GM21717 (cell line): ENCODE results near the gene RAB6C.
"Not testable (repeated sequence)": the region's sequence is repeated elsewhere in the genome, so short reads cannot be mapped to it uniquely, and the experiment has no call there.

Experiments used
- ATAC-seq: cut with Tn5 transposase; IDR thresholded peaks from one replicate; pipeline ENCODE4 v1.9.1; 2021; ENCODE audit warnings: mild to moderate bottlenecking, moderate library complexity; ENCODE audit not compliant: unreplicated experiment

The RAB6C gene

GRCh38 chr2:129979629-129980155 lies at the start of gene RAB6C:
Gene RAB6C (plus strand): TSS chr2:129979666. CDS start chr2:129980116, 450 bp downstream.
- not testable (repeated sequence) for ATAC-seq

- ATAC-seq = no peak
Measured at GRCh38 chr2:129930451-129930850, 49.0 kb upstream of the RAB6C start.

- ATAC-seq = not testable (repeated sequence)
Measured at GRCh38 chr2:129933387-129933786, 46.1 kb upstream of the RAB6C start.

- no peak for ATAC-seq
Measured at GRCh38 chr2:129934044-129934822, 45.2 kb upstream of the RAB6C start.

DNA sequence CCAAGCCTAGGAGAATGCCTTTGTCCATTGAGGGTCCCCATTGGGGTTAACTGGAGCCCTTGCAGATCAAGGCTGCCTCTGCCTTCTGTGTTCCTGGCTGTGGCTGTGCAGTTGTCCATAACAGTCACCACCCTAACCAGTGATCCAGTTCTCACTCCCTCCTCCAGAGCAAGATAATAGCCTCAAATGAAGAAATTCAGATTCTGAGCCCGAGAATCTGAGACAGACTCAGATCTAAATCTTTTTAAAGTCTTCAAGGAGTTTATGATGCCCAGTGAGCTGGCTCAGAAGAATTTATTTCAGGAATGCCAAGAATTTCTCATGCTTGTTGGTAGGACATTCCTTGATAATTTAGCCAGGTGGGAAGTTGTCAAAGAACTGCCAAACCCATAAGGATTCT lies 44.3 kb upstream of the RAB6C start:
- ATAC-seq = no peak

- peak; percentile 49 for ATAC-seq
Measured at GRCh38 chr2:129936334-129936934, 43.0 kb upstream of the RAB6C start.

- not testable (repeated sequence) for ATAC-seq
Measured at GRCh38 chr2:129938850-129939471, 40.5 kb upstream of the RAB6C start.

DNA sequence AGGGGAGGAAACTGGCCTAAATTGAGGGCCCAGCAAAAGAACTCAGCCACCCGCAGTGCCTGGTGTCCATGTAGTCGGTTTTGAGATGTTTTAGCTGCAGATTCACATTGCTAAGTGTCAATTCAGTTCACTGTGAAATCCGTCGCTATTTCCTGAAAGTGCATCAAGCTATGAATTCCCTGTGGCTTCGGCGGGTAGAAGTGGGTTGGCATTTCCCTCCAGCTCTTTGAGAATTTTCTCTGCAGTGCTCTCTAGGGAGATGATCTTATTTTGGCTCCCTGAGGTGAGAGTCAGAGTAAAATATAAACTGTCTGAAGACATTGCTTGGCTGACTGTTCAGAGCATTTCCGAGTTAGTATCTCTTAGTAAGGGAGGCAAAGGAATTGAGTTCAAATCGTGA lies 36.0 kb upstream of the RAB6C start:
- ATAC-seq = not testable (repeated sequence)

- ATAC-seq = no peak
Measured at GRCh38 chr2:129945557-129945956, 33.9 kb upstream of the RAB6C start.

- ATAC-seq = not testable (repeated sequence)
Measured at GRCh38 chr2:129947712-129948111, 31.8 kb upstream of the RAB6C start.

- not testable (repeated sequence) for ATAC-seq
Measured at GRCh38 chr2:129956171-129956570, 23.3 kb upstream of the RAB6C start.

GRCh38 chr2:129957891-129958290 lies 21.6 kb upstream of the RAB6C start:
- ATAC-seq = no peak

DNA sequence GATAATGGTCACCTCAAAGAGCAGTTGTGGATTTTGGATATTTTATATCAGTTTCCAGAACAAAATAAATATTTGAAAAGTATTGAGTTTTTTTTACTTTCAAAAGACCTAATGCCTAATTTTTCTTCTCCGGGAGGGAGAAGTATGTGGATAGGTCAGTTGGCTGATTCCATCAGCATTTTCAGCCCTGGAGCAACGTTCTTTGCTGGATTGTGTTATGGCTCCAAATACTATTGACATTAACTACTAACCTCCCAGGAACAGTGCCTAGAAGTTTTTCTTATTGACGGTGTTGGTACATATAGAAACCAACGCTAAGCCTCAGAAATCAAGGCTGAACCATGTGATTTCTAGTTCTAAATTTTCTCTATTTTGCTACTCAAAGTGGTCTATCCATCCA lies 20.7 kb upstream of the RAB6C start:
- not testable (repeated sequence) for ATAC-seq

GRCh38 chr2:129968605-129969004 lies 10.9 kb upstream of the RAB6C start:
- not testable (repeated sequence) for ATAC-seq

DNA sequence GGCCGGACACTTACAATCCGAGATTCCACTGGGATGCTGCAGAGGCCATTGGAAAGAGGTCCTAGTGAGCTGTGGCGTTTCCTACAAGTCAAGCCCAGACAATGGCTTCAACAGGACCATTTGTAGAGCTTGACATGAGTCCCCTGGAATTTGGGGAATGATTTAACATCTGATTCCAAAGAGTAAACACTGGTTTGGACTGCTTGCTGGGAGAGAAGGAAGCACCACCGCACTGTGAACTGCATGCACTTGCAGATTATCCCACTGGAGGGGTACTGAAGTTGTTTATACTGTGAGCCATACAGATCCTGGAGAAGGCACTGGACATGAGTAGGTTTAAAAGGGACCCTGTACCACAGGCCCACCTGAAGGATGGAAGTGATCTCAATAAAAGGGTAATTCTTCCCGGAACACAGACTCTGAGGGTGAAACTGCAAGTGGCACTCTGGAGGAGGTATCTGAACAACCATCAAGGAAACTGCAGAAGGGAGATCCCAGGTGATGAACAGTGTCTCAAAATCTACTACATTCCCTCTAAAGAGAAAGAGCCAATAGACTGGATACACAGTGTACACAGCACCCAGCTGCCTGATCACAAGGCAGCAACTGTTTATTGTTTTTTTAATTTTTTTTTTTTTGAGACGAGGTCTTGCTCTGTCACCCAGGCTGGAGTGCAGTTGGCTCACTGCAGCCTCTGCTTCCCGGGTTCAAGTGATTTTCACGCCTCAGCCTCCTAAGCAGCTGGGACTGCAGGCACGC lies 4.3 kb upstream of the RAB6C start:
- no peak for ATAC-seq

- ATAC-seq = not testable (repeated sequence)
Measured at GRCh38 chr2:129976969-129977368, 2.5 kb upstream of the RAB6C start.

DNA sequence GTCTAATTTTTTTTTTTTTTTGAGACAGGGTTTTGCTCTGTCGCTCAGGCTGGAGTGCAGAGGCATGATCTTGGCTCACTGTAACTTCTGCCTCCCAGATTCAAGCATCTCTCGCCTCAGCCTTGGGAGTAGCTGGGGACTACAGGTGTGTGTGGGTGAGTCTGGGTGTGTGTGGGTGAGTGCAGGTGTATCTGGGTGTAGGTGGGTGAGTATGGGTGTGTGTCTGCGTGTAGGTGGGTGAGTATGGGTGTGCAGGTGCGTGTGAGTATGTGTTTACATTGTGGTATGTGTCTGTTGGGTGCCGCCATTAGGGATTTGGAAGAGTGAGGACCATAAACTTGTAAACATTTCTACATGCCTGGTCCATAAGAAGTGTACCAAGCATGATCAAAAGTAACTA lies 1.5 kb upstream of the RAB6C start:
- ATAC-seq = no peak

- not testable (repeated sequence) for ATAC-seq
Measured at GRCh38 chr2:129980246-129980645, 780 bp downstream of the RAB6C start.

GRCh38 chr2:129981689-129982088 lies 2.2 kb downstream of the RAB6C start:
- not testable (repeated sequence) for ATAC-seq

- no peak for ATAC-seq
Measured at GRCh38 chr2:129984426-129984825, 5.0 kb downstream of the RAB6C start.
